ENCODE results near the gene PTPN5. TPM values are rescaled to one million over a fixed set of nuclear protein-coding genes. Genes with fewer than 3 reads are reported as not detected.

The PTPN5 gene
- total RNA-seq, 1 experiment from 2014 or later = 1.4 TPM

GRCh38 chr11:18730020-18730419 lies 61.6 kb downstream of the PTPN5 start:
- no peaks in the 10 kb centered on the region for H3K79me2 ChIP-seq (ENCODE audit: insufficient read depth, low read length)
- no peak overlapping the region for H4K91ac ChIP-seq (ENCODE audit: insufficient read length, low read depth, low read length)
- H3K14ac ChIP-seq (ENCODE audit: insufficient read depth, low read length) = no peak overlapping the region
- Mint-ChIP-seq H3K9me3 (no peaks in the 10 kb centered on the region), H3K4me1 (peaks cover 16 to 28% of the 10 kb centered on the region in 2 experiments), H3K36me3 (ENCODE audit: insufficient read depth in 1 of 3, low read depth in 3 of 3) (no peaks in the 10 kb centered on the region; a peak in 1 of 7 replicates), H3K4me3 (no peak overlapping the region), H3K27me3 (ENCODE audit: low read depth) (no peaks in the 10 kb centered on the region), H3K27ac (peak overlapping the region in 1 of 3 experiments; percentile 12; a peak in 2 of 7 replicates)
- H3K27ac ChIP-seq (ENCODE audit: insufficient read length, low read depth, low read length) = no peak overlapping the region
- H3K4me1 ChIP-seq (ENCODE audit: insufficient read depth, low read length) = peaks cover 3% of the 10 kb centered on the region; the same call in 1 of the 2 replicates
- no peak overlapping the region for H4K8ac ChIP-seq (replicated peaks; ENCODE audit: insufficient read length, low read depth, low read length)
- H4K20me1 ChIP-seq (ENCODE audit: control insufficient read depth, insufficient read depth, insufficient read length) = no peaks in the 10 kb centered on the region
- no peak for TF ChIP-seq CTCF (conservative IDR thresholded peaks at IDR 0.05)
- no peak overlapping the region for H2BK12ac ChIP-seq (ENCODE audit: insufficient read length, low read depth, low read length)
- H3K27me3 ChIP-seq (ENCODE audit: insufficient read depth, low read length) = no peaks in the 10 kb centered on the region
- H3K56ac ChIP-seq (ENCODE audit: insufficient read length, low read depth, low read length) = no peak overlapping the region
- H3T11ph ChIP-seq (ENCODE audit: low read length) = no peak overlapping the region
- no peak overlapping the region for H4K5ac ChIP-seq (ENCODE audit: insufficient read length, low read depth, low read length)
- H2BK15ac ChIP-seq (ENCODE audit: low read depth, low read length) = no peak overlapping the region
- DNase-seq = no peak
- H2BK120ac ChIP-seq (ENCODE audit: low read depth, low read length, poor library complexity, severe bottlenecking) = no peak overlapping the region
- no peak overlapping the region for H3K9ac ChIP-seq (ENCODE audit: extremely low read depth, insufficient read length, low read length)
- no peak overlapping the region for H2AFZ ChIP-seq (ENCODE audit: low read length)
- H3K23me2 ChIP-seq (ENCODE audit: insufficient read length, low read depth, low read length, poor library complexity, severe bottlenecking) = no peaks in the 10 kb centered on the region
- no peaks in the 10 kb centered on the region for H3K9me3 ChIP-seq (ENCODE audit: control insufficient read depth, low read depth, low read length)
- no peaks in the 10 kb centered on the region for H3K79me1 ChIP-seq (ENCODE audit: insufficient read depth, low read depth, low read length, poor library complexity, severe bottlenecking)
- no peak overlapping the region for H3K23ac ChIP-seq (ENCODE audit: insufficient read length, low read depth, low read length)
- no peak overlapping the region for H2AK5ac ChIP-seq (ENCODE audit: insufficient read length, low read length)
- no peak overlapping the region for H2BK20ac ChIP-seq (ENCODE audit: low read depth, low read length, poor library complexity, severe bottlenecking)
- WGBS (ENCODE audit: extremely low coverage, insufficient read length, low lambda C conversion rate) = no CpG with 5 or more reads among the region's 9 CpGs
- H3K18ac ChIP-seq (ENCODE audit: insufficient read length, low read depth, low read length) = no peak overlapping the region
- no peak overlapping the region for H3K4me2 ChIP-seq (ENCODE audit: insufficient read depth, insufficient read length, low read length)
- H2BK5ac ChIP-seq (ENCODE audit: insufficient read length, low read length) = no peak overlapping the region
- H3K4ac ChIP-seq (ENCODE audit: low read depth, low read length) = no peak overlapping the region

All from H9 (cell line).